ENCODE measurements around the gene SF3A1. TPM values are rescaled to one million over a fixed set of nuclear protein-coding genes. Genes with fewer than 3 reads are reported as not detected.

Gene SF3A1
- total and polyA plus RNA-seq, 2 of the 13 experiments (the other 11 are each of a cell fraction or from before 2014, with no cell fraction given) = 10.0 to 22.0 TPM

DNA sequence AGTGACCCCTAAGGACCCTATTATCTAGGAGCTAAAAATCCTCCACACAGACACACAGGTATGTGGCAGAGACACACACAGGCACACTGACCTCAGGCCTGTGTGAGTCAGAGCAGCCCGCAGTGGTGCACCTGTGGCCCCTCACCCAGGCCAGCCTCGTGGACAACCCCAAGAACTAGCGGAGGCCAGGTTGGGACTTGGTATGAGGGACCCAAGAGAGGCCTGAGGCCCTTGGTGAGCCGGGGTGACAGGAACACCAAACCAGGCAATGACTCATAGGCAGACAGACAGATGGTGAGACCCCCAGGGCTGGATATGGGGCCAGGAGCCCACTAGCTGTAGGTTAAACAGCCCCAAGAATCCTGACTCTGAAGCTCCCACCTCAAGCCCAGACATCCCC is 73.4 kb downstream of the SF3A1 start:
- no peak for DNase-seq (ENCODE audit: low spot score)
- no peak overlapping the region for H3K27ac ChIP-seq (ENCODE audit: extremely low read length, insufficient read depth, low read length)
- ChIA-PET POLR2A (no interaction called here), CTCF (ENCODE audit: low intra/inter-chr PET ratio, low total read pairs) (no interaction called here)
- H3K4me2 ChIP-seq (ENCODE audit: low read depth, low read length) = no peak overlapping the region
- no peak overlapping the region for H2AFZ ChIP-seq (ENCODE audit: low read length)
- H3K4me1 ChIP-seq (ENCODE audit: insufficient read depth, low read length) = peaks cover 8% of the 10 kb centered on the region
- no TSS peak for BruUV-seq (replicated peaks)
- no peak overlapping the region for H3K4me3 ChIP-seq (replicated peaks in 1 of 3; ENCODE audit: insufficient read depth in 1 of 3, low read depth in 2 of 3, low read length in 3 of 3)
- no peak for TF ChIP-seq XRCC5 (optimal IDR thresholded peaks at IDR 0.05; ENCODE audit: low read length)
- no peak for TF ChIP-seq AKNA (CRISPR knock-in tag; IDR thresholded peaks at IDR 0.05; ENCODE audit: borderline replicate concordance)
- TF ChIP-seq ZNF207 (IDR thresholded peaks at IDR 0.05; ENCODE audit: borderline replicate concordance) = no peak
- TF ChIP-seq NR2F2 (IDR thresholded peaks at IDR 0.05; ENCODE audit: borderline replicate concordance, low read depth) = no peak
- no peak for TF ChIP-seq YEATS4 (CRISPR knock-in tag; IDR thresholded peaks at IDR 0.05; ENCODE audit: borderline replicate concordance)
- no peak for TF ChIP-seq TARDBP (CRISPR knock-in tag; IDR thresholded peaks at IDR 0.05)
- no peak for ATAC-seq
- in situ Hi-C loops (cut with HindIII; ENCODE audit: extremely low pct_ligation_motif_present, low pct_unique_long_range_greater_than_20kb) = no loop called here
- WGBS (ENCODE audit: low lambda C conversion rate) = 60% methylated on average over 1 of the region's 4 CpGs
- H3K27me3 ChIP-seq (ENCODE audit: control insufficient read depth in 1 of 2, insufficient read depth in 2 of 2, low read length in 2 of 2) = peaks cover 0 to 3% of the 10 kb centered on the region in 2 experiments; a peak in 1 of 5 replicates
- no peaks in the 10 kb centered on the region for H3K79me2 ChIP-seq (ENCODE audit: insufficient read depth, low read length)
- no peak overlapping the region for H3K9ac ChIP-seq (ENCODE audit: insufficient read depth, low read depth, low read length)
- intact Hi-C loops (cut with micrococcal nuclease; ENCODE audit: unreplicated experiment) = no loop called here
- no peaks in the 10 kb centered on the region for H4K20me1 ChIP-seq (ENCODE audit: insufficient read depth, low read length)
- H3K36me3 ChIP-seq (replicated peaks in 1 of 2; ENCODE audit: control insufficient read depth in 1 of 2, insufficient read depth in 2 of 2, low read length in 2 of 2) = no peaks in the 10 kb centered on the region
- H3K9me3 ChIP-seq (ENCODE audit: low read length) = no peaks in the 10 kb centered on the region
- FAIRE-seq = no peak
